ENCODE data around the gene SPG7. TPM values are rescaled to one million over a fixed set of nuclear protein-coding genes. Genes with fewer than 3 reads are reported as not detected.

SPG7 gene
- total RNA-seq, 1 donor from 2014 or later = 98.8 TPM

DNA sequence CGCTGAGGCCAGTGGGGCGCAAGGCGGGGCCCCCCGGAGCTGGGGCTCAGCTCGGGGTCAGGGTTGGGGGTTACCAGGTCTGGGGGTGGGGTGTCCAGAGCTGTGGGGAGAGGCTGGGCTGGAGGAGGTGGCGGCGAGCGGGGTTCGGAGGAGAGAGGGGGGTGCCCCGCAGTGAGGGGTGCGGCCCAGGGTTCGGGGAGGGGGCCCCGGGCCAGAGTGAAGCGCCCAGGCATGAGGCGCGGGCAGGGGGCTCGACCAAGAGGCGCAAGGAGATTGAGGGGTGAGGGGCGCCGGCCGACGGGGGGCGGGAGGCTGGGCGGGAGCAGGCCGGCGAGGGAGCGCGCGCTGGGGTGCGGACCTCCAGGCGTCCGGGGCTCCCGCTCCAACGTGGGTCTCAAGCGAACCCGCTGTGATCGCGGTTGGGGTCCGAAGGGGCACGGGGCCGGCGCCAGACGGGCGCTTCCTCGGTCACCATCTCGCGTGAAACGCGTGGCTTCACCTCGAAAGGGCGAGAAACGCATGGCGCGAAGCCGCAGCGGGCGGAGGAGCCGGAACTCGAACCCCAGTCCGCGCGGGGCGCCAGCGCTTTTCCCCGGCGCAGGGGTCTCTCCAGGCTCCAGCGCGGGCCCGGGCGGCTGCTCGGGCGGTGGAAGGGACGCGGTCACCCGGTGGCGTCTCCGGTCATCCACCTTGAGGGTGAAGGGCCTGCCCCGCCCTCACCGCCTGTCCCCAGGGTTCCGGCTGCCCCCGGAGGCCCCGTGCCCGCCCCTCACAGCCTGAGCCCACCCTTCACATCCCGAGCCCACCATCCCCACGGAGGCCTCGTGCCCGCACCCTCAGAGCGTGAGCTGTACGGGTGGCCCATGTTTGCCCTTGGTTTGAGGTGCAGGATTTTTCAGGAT lies 68.2 kb downstream of the SPG7 start:
- H3K27me3 ChIP-seq (ENCODE audit: low read depth) = peaks cover 52% of the 10 kb centered on the region
- H3K4me1 ChIP-seq = peaks cover 13% of the 10 kb centered on the region
- H3K4me3 ChIP-seq = no peak overlapping the region
- ATAC-seq = no peak
- DNase-seq = no peak
- no peak overlapping the region for H3K27ac ChIP-seq
- no peaks in the 10 kb centered on the region for H3K9me3 ChIP-seq
- no peaks in the 10 kb centered on the region for H3K36me3 ChIP-seq
- intact Hi-C loops (cut with DNase I) = no loop called here
- TF ChIP-seq, protein P1, sequence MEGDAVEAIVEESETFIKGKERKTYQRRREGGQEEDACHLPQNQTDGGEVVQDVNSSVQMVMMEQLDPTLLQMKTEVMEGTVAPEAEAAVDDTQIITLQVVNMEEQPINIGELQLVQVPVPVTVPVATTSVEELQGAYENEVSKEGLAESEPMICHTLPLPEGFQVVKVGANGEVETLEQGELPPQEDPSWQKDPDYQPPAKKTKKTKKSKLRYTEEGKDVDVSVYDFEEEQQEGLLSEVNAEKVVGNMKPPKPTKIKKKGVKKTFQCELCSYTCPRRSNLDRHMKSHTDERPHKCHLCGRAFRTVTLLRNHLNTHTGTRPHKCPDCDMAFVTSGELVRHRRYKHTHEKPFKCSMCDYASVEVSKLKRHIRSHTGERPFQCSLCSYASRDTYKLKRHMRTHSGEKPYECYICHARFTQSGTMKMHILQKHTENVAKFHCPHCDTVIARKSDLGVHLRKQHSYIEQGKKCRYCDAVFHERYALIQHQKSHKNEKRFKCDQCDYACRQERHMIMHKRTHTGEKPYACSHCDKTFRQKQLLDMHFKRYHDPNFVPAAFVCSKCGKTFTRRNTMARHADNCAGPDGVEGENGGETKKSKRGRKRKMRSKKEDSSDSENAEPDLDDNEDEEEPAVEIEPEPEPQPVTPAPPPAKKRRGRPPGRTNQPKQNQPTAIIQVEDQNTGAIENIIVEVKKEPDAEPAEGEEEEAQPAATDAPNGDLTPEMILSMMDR (IDR thresholded peaks at IDR 0.05) = no peak

DNA sequence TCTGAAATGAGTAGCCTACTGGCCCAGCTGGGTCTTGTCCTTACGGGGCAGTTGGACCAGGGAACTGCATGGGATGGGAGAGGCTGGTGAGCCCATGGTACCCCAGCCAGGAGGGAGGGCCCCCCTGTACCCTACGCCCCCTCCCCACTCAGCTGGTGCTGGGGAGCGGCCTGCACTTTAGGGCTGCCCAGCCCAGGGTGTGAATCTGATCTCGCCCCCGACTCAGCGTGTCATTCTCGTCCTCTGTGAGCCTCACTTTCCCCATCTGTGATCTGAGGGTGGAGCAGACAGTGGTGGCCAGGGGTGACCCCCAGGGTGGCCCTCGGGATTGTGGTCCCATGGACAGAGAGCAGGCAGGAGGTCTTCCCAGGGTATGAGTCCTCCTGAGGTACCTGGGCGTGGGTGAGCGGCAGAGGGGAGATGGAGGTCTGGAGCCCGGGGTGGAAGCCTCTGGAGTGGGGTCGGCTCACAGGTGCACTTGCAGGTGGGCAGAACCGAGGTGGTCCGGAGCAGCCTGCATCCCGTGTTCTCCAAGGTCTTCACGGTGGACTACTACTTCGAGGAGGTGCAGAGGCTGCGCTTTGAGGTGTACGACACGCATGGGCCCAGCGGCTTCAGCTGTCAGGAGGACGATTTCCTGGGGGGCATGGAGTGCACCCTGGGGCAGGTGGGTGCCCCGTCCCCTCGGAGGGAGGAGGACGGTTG lies 69.0 kb downstream of the SPG7 start:
- intact Hi-C loops (cut with DNase I) = no loop called here
- TF ChIP-seq, protein P1 (IDR thresholded peaks at IDR 0.05) = no peak
- Histone ChIP-seq H3K27ac (no peak overlapping the region), H3K4me1 (peaks cover 18% of the 10 kb centered on the region), H3K4me3 (no peak overlapping the region), H3K9me3 (no peaks in the 10 kb centered on the region), H3K27me3 (ENCODE audit: low read depth) (peaks cover 46% of the 10 kb centered on the region), H3K36me3 (no peaks in the 10 kb centered on the region)
- ATAC-seq = no peak
- DNase-seq = no peak

DNA sequence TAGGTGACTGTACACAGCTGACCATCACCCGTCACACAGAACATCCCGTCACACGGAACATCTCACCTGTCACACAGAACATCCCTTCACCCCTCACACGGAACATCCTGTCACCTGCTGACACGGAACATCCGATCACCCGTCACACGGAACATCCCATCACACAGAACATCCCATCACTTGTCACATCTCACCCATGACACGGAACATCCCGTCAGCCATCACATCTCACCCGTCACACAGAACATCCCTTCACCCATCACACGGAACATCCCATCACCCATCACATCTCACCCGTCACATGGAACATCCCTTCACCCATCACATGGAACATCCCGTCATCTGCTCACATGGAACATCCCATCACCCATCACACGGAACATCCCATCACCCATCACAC lies 71.1 kb downstream of the SPG7 start:
- Histone ChIP-seq H3K4me3 (no peak overlapping the region), H3K36me3 (no peaks in the 10 kb centered on the region), H3K4me1 (peaks cover 26% of the 10 kb centered on the region), H3K9me3 (no peaks in the 10 kb centered on the region), H3K27me3 (ENCODE audit: low read depth) (peaks cover 26% of the 10 kb centered on the region), H3K27ac (no peak overlapping the region)
- no peak for ATAC-seq
- intact Hi-C loops (cut with DNase I) = no loop called here
- TF ChIP-seq, protein P1 (IDR thresholded peaks at IDR 0.05) = no peak
- DNase-seq = no peak

DNA sequence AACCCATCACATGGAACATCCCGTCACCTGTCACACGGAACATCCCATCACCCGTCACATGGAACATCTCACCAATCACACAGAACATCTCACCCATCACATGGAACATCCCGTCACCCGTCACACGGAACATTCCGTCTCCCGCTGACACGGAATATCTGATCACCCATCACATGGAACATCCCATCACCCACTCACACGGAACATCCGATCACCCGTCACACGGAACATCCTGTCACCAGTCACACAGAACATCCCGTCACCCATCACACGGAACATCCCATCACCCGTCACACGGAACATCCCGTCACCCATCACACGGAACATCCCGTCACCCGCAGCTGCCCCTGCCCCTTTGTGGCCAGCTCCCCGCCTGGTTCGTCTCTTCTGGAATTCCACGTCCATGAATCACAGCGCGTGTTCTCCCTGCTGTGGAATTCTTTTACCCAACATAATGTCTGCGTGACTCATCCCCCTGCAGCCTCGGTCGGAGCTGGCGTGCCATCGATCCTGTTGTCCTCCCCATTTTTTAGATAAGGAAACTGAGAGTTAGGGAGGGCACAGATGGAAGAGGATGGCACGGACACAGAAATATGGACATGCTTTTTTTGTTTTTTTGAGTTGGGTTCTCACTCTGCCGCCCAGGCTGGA lies 73.0 kb downstream of the SPG7 start:
- intact Hi-C loops (cut with DNase I) = no loop called here
- DNase-seq (no peak), ATAC-seq (no peak)
- Histone ChIP-seq H3K4me1 (peaks cover 16% of the 10 kb centered on the region), H3K4me3 (no peak overlapping the region), H3K36me3 (no peaks in the 10 kb centered on the region), H3K9me3 (no peaks in the 10 kb centered on the region), H3K27ac (no peak overlapping the region), H3K27me3 (ENCODE audit: low read depth) (peaks cover 10% of the 10 kb centered on the region)
- TF ChIP-seq, protein P1 (IDR thresholded peaks at IDR 0.05) = no peak

DNA sequence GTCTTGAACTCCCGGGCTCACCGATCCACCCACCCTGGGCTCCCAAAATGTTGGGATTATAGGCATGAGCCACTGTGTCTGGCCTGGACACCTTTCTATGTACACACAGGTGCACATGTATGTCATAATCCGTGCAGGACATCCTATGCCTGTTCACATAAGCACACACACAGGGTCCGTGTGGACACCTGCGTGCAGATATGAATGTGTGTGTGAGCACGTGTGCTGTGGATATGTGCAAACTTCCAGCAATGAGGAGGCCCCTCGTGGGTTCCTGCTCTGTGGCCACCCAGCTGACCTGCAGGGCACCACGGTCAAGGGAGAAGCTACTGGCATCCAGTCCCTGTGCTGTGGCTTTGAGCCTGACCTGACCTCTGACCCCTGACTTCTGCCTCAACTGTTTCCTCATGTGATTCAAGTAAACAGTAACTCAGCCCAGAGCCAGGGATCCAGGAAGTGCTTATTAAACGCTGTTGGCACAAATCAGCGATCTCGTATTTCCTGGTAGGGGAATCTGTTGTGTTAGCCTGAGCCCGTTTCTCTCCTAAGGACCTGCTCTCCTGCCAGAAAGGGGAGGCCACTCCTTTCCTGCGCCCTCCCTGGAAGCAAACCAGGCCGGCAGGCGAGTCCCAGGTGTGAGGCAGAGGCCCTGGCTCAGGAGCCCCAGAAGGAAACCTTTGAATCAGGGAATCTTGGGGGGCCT lies 73.8 kb downstream of the SPG7 start:
- peaks cover 1% of the 10 kb centered on the region for H3K27me3 ChIP-seq (ENCODE audit: low read depth)
- TF ChIP-seq, protein P1 (IDR thresholded peaks at IDR 0.05) = no peak
- H3K4me1 ChIP-seq = peaks cover 16% of the 10 kb centered on the region
- no peaks in the 10 kb centered on the region for H3K36me3 ChIP-seq
- no peak overlapping the region for H3K4me3 ChIP-seq
- ATAC-seq (peak; percentile 57 to 59), DNase-seq (no peak)
- intact Hi-C loops (cut with DNase I) = no loop called here
- H3K27ac ChIP-seq = peak overlapping the region; percentile 66
- H3K9me3 ChIP-seq = no peaks in the 10 kb centered on the region
